ENCODE results near the gene TSPAN4. TPM values are rescaled to one million over a fixed set of nuclear protein-coding genes. Genes with fewer than 3 reads are reported as not detected.

Gene TSPAN4
- total and polyA plus RNA-seq, 2 donors (not counting 1 experiment from before 2014, with no cell fraction given): 2.9 to 7.4 TPM

DNA sequence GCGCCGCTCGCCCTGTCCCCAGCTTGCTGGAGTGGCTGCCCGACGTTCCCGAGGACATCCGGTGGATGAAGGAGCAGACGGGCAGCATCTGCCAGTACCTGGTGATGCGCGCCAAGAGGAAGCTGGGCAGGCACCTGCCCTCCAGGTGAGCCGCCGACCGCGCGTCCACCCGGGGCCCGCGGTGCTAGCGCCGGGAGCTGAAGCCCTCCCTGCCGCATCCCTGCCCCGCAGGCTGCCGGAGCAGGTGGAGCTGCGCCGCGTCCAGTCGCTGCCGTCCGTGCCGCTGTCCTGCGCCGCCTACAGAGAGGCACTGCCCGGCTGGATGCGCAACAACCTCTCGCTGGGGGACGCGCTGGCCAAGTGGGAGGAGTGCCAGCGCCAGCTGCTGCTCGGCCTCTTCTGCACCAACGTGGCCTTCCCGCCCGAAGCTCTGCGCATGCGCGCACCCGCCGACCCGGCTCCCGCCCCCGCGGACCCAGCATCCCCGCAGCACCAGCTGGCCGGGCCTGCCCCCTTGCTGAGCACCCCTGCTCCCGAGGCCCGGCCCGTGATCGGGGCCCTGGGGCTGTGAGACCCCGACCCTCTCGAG, 18.3 kb upstream of the TSPAN4 start:
- Histone ChIP-seq H3K27me3 (replicated peaks in 1 of 4; ENCODE audit: control extremely low read depth in 1 of 4, control insufficient read depth in 3 of 4, insufficient read depth in 4 of 4, low read length in 3 of 4) (peaks cover 0 to 20% (median 9%) of the 10 kb centered on the region in 4 experiments), H3K79me2 (ENCODE audit: control insufficient read depth, insufficient read depth, low read length) (peaks cover 19% of the 10 kb centered on the region), H3K9me3 (ENCODE audit: control extremely low read depth in 1 of 3, control insufficient read depth in 2 of 3, insufficient read depth in 1 of 3, low read length in 2 of 3) (peaks cover 0 to 10% (median 0%) of the 10 kb centered on the region in 3 donors), H3K4me1 (ENCODE audit: control insufficient read depth in 2 of 2, insufficient read depth in 2 of 2, low read length in 2 of 2) (peaks cover 42 to 46% of the 10 kb centered on the region in 2 donors), H3K4me2 (replicated peaks; ENCODE audit: low read depth, low read length, poor library complexity, severe bottlenecking) (no peak overlapping the region), H4K20me1 (ENCODE audit: control insufficient read depth, insufficient read depth, low read length, poor library complexity, severe bottlenecking) (peaks cover 78% of the 10 kb centered on the region), H2AFZ (ENCODE audit: insufficient read depth, low read depth, low read length, poor library complexity, severe bottlenecking) (no peak overlapping the region), H3K9ac (ENCODE audit: low read length) (no peak overlapping the region), H3K27ac (ENCODE audit: low read length in 2 of 2) (no peak overlapping the region), H3K4me3 (ENCODE audit: control extremely low read depth in 1 of 5, extremely low read depth in 1 of 5, insufficient read depth in 1 of 5, low read depth in 2 of 5, low read length in 4 of 5) (no peak overlapping the region), H3K36me3 (replicated peaks in 1 of 2; ENCODE audit: control extremely low read depth in 1 of 2, control insufficient read depth in 1 of 2, extremely low read depth in 1 of 2, insufficient read depth in 2 of 2, low read length in 1 of 2) (peaks cover 0 to 30% of the 10 kb centered on the region in 2 experiments)
- POLR2A ChIA-PET: no interaction called here
- peaks cover 4% of the 10 kb centered on the region for H3K27me3 Mint-ChIP-seq
- no peaks in the 10 kb centered on the region for H3K9me3 Mint-ChIP-seq (ENCODE audit: insufficient read depth)
- intact Hi-C loops (cut with micrococcal nuclease): no loop called here
- ATAC-seq (ENCODE audit: low read depth) (no peak), DNase-seq (no peak)
- CTCF ChIA-PET: no interaction called here
- peaks cover 43% of the 10 kb centered on the region for H3K4me1 Mint-ChIP-seq
- 97% methylated on average over 59 of the region's 59 CpGs for WGBS (ENCODE audit: insufficient coverage)
- TF ChIP-seq, protein P1, sequence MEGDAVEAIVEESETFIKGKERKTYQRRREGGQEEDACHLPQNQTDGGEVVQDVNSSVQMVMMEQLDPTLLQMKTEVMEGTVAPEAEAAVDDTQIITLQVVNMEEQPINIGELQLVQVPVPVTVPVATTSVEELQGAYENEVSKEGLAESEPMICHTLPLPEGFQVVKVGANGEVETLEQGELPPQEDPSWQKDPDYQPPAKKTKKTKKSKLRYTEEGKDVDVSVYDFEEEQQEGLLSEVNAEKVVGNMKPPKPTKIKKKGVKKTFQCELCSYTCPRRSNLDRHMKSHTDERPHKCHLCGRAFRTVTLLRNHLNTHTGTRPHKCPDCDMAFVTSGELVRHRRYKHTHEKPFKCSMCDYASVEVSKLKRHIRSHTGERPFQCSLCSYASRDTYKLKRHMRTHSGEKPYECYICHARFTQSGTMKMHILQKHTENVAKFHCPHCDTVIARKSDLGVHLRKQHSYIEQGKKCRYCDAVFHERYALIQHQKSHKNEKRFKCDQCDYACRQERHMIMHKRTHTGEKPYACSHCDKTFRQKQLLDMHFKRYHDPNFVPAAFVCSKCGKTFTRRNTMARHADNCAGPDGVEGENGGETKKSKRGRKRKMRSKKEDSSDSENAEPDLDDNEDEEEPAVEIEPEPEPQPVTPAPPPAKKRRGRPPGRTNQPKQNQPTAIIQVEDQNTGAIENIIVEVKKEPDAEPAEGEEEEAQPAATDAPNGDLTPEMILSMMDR (IDR thresholded peaks at IDR 0.05): no peak
- TF ChIP-seq EZH2 (IDR thresholded peaks at IDR 0.05; ENCODE audit: borderline replicate concordance, insufficient read depth, low read depth, low read length, poor library complexity, severe bottlenecking): no peak
- H3K27ac Mint-ChIP-seq: no peak overlapping the region
- H3K4me3 Mint-ChIP-seq: no peak overlapping the region

DNA sequence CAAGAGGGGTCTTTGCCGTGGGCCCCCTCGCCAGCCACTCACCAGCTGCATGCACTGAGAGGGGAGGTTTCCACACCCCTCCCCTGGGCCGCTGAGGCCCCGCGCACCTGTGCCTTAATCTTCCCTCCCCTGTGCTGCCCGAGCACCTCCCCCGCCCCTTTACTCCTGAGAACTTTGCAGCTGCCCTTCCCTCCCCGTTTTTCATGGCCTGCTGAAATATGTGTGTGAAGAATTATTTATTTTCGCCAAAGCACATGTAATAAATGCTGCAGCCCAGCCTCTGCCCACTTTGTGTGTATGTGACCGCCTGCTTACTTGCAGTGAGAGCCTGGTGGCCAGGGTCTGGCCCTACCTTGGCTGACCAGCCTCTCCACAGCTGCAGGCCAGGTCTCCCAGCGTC, 17.7 kb upstream of the TSPAN4 start:
- DNase-seq (no peak), ATAC-seq (ENCODE audit: low read depth) (no peak)
- ChIA-PET CTCF (no interaction called here), POLR2A (interaction anchor here (0.6 kb wide), 1 partner anchor 15 kb away, joined by 4 read pairs; no protein-coding TSS in a partner anchor)
- Mint-ChIP-seq H3K4me3 (no peak overlapping the region), H3K27me3 (peaks cover 7% of the 10 kb centered on the region), H3K9me3 (ENCODE audit: insufficient read depth) (no peaks in the 10 kb centered on the region), H3K27ac (no peak overlapping the region), H3K4me1 (peaks cover 48% of the 10 kb centered on the region)
- Histone ChIP-seq H3K27me3 (replicated peaks in 1 of 4; ENCODE audit: control extremely low read depth in 1 of 4, control insufficient read depth in 3 of 4, insufficient read depth in 4 of 4, low read length in 3 of 4) (peaks cover 0 to 26% (median 11%) of the 10 kb centered on the region in 4 experiments), H3K4me3 (ENCODE audit: control extremely low read depth in 1 of 5, extremely low read depth in 1 of 5, insufficient read depth in 1 of 5, low read depth in 2 of 5, low read length in 4 of 5) (no peak overlapping the region), H3K4me2 (replicated peaks; ENCODE audit: low read depth, low read length, poor library complexity, severe bottlenecking) (no peak overlapping the region), H3K9me3 (ENCODE audit: control extremely low read depth in 1 of 3, control insufficient read depth in 2 of 3, insufficient read depth in 1 of 3, low read length in 2 of 3) (peaks cover 0 to 15% (median 0%) of the 10 kb centered on the region in 3 donors), H3K9ac (ENCODE audit: low read length) (no peak overlapping the region), H3K4me1 (ENCODE audit: control insufficient read depth in 2 of 2, insufficient read depth in 2 of 2, low read length in 2 of 2) (peaks cover 47 to 52% of the 10 kb centered on the region in 2 donors), H3K36me3 (replicated peaks in 1 of 2; ENCODE audit: control extremely low read depth in 1 of 2, control insufficient read depth in 1 of 2, extremely low read depth in 1 of 2, insufficient read depth in 2 of 2, low read length in 1 of 2) (peaks cover 0 to 30% of the 10 kb centered on the region in 2 experiments), H3K79me2 (ENCODE audit: control insufficient read depth, insufficient read depth, low read length) (peaks cover 19% of the 10 kb centered on the region), H2AFZ (ENCODE audit: insufficient read depth, low read depth, low read length, poor library complexity, severe bottlenecking) (no peak overlapping the region), H4K20me1 (ENCODE audit: control insufficient read depth, insufficient read depth, low read length, poor library complexity, severe bottlenecking) (peaks cover 83% of the 10 kb centered on the region), H3K27ac (ENCODE audit: low read length in 2 of 2) (no peak overlapping the region)
- intact Hi-C loops (cut with micrococcal nuclease): no loop called here
- WGBS (ENCODE audit: insufficient coverage): 100% methylated on average over 4 of the region's 11 CpGs
- TF ChIP-seq, protein P1 (IDR thresholded peaks at IDR 0.05): no peak
- TF ChIP-seq EZH2 (IDR thresholded peaks at IDR 0.05; ENCODE audit: borderline replicate concordance, insufficient read depth, low read depth, low read length, poor library complexity, severe bottlenecking): no peak
